Astrocyte of the spinal cord (primary cell): Measurements from ENCODE around the gene TMEM158.

Experiments used
- DNase-seq: peaks from one replicate; pipeline ENCODE4 v3.0.0; 2011; ENCODE audit warnings: low read depth, low spot score
- H3K4me3 ChIP-seq: 2 replicates; pipeline ENCODE4 v1.5.1; 2011; ENCODE audit warnings: low read depth, mild to moderate bottlenecking, low read length, moderate library complexity
- in situ Hi-C: cut with HindIII; loops from 2 replicates; pipeline ENCODE4 v1.10.0; 2017; ENCODE audit warnings: low sequenced_read_pairs
- TF ChIP-seq, protein P1 (sequence below): IDR thresholded peaks from 2 replicates; pipeline ENCODE4 v1.5.1; 2012; ENCODE audit warnings: low read depth, mild to moderate bottlenecking, low read length, inconsistent platforms

TMEM158 gene

DNA sequence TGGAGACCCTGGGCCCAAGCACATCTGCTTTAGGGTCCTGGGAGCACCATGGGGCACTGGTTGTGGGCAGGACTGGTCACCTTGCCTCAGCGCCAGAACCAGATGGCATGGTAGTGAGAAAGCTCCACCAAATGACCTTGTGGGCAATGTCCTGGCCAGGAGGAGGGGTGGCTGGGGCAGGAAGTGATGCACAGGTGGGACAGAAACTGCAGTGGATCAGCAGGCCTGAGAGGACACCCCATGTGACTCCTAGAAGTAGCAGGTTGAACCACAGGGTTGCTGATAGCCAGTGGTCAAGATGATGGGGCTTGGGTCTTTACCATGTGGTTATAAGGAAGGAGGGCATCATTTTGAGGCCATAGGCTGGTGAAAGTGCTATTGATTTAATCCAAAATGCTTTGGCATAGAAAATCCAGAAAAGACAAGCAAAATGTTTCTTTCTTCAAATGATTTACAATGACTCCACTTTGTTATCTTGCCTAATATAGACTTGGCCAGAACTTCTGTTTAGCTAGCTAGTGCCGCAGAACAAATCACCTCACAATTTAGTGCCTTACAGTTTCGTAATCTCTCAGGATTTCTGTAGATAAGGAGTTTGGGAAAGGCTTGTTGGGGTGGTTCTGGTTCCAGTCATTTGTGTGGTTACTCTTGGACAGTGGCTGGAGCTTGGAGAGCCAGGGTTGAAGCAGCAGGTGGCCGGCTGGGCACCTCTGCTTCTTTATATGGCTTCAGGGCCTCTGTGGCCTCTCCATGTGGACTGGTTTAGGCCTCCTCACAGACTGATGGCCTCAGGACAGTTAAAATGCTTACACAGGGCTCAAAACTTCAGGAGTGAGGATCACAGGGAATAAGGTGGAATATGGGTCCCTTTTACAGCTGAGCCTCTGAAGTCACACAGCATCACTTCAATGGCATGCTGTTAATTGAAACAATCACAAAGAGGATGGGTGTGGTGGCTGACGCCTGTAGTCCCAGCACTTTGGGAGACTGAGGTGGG is 27.5 kb downstream of the TMEM158 start:
- no peak for DNase-seq
- TF ChIP-seq, protein P1, sequence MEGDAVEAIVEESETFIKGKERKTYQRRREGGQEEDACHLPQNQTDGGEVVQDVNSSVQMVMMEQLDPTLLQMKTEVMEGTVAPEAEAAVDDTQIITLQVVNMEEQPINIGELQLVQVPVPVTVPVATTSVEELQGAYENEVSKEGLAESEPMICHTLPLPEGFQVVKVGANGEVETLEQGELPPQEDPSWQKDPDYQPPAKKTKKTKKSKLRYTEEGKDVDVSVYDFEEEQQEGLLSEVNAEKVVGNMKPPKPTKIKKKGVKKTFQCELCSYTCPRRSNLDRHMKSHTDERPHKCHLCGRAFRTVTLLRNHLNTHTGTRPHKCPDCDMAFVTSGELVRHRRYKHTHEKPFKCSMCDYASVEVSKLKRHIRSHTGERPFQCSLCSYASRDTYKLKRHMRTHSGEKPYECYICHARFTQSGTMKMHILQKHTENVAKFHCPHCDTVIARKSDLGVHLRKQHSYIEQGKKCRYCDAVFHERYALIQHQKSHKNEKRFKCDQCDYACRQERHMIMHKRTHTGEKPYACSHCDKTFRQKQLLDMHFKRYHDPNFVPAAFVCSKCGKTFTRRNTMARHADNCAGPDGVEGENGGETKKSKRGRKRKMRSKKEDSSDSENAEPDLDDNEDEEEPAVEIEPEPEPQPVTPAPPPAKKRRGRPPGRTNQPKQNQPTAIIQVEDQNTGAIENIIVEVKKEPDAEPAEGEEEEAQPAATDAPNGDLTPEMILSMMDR, result no peak
- no peak overlapping the region for H3K4me3 ChIP-seq
- in situ Hi-C loops, result no loop called here

- H3K4me3 ChIP-seq, result no peak overlapping the region
- DNase-seq, result no peak
- TF ChIP-seq, protein P1, result no peak
- in situ Hi-C loops, result no loop called here
Observed at GRCh38 chr3:45194791-45195190, 31.3 kb downstream of the TMEM158 start.

GRCh38 chr3:45191924-45192417 is 34.1 kb downstream of the TMEM158 start:
- H3K4me3 ChIP-seq, result no peak overlapping the region
- in situ Hi-C loops, result no loop called here
- TF ChIP-seq, protein P1, result no peak
- no peak for DNase-seq

DNA sequence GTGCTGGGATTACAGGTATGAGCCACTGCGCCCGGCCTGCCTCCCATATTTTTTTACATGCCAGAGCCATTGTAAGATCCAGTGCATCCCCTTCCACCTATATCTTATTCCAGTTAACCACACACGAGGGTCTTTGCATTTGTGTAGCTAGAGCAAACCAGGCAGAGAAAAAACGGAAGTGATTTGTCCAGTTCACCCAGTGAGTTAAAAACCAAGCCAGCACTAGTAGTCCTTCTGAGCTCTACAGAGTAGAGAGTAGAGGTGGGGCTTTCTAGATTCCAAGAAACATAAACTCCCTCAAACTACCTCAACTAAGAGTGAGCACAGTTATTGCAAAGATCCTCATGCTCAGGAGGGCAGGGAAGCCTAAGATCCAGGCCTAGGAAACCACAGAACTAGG is 34.7 kb downstream of the TMEM158 start:
- in situ Hi-C loops, result no loop called here
- H3K4me3 ChIP-seq, result no peak overlapping the region
- DNase-seq, result no peak
- TF ChIP-seq, protein P1, result no peak

GRCh38 chr3:45188719-45189659 is 37.1 kb downstream of the TMEM158 start:
- DNase-seq, result no peak
- H3K4me3 ChIP-seq, result no peak overlapping the region
- in situ Hi-C loops, result no loop called here
- TF ChIP-seq, protein P1, result no peak

DNA sequence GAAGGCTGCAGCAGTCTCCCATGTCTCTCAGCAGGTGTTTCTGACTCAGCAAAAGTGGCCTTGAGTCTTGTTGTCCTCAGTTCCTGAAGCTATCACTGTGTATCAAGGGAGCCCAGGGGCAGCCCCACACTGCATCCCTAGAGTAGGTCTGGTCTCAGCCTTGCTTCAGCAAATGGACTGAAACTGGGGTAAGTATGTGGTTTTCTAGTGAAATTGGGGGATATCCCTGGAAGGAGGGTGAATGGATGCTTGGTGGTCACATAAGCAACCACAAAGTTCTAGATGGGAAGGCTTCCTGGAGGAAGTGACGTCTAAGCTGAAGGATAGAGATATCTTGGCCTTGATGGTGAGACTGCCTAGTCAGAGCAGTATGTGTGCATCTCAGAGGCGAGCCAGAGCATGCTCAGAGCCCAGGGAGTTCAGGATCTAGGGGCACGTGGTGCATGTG is 38.4 kb downstream of the TMEM158 start:
- no peak overlapping the region for H3K4me3 ChIP-seq
- TF ChIP-seq, protein P1, result no peak
- in situ Hi-C loops, result no loop called here
- no peak for DNase-seq
